ENCODE measurements around the gene FAAH. TPM values are rescaled to one million over a fixed set of nuclear protein-coding genes. Genes with fewer than 3 reads are reported as not detected.

The FAAH gene
- total and polyA plus RNA-seq, 2 of the 13 experiments (the other 11 are each of a cell fraction or from before 2014, with no cell fraction given) = 5.4 to 11.0 TPM

DNA sequence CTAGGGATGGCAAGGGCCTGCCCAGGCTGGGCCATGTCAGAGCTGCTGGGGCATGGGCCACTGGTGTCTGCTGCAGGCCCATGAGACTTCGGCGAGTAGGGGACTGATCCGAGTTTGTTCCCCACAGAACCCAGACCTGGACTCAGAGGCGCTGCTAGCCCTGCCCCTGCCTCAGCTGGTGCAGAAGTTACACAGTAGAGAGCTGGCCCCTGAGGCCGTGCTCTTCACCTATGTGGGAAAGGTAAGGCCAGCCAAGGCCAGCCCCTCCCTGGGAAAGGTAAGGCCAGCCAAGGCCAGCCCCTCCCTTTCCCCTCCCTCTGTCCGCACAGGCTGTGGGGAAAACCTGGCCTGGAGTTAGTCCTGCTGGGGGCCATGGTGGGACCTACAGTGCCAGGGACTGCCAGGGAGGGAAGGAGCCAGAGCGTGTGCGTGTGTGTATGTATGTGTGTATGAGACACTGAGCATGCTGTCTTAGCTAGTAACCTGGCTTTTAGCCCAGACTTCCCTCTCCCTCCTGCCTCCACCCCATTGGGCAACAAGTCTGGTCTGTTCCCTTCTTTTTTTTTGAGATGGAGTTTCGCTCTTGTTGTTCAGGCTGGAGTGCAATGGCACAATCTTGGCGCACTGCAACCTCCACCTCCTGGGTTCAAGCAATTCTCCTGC lies 8.0 kb downstream of the FAAH start (continued):
- TF ChIP-seq, protein P1, sequence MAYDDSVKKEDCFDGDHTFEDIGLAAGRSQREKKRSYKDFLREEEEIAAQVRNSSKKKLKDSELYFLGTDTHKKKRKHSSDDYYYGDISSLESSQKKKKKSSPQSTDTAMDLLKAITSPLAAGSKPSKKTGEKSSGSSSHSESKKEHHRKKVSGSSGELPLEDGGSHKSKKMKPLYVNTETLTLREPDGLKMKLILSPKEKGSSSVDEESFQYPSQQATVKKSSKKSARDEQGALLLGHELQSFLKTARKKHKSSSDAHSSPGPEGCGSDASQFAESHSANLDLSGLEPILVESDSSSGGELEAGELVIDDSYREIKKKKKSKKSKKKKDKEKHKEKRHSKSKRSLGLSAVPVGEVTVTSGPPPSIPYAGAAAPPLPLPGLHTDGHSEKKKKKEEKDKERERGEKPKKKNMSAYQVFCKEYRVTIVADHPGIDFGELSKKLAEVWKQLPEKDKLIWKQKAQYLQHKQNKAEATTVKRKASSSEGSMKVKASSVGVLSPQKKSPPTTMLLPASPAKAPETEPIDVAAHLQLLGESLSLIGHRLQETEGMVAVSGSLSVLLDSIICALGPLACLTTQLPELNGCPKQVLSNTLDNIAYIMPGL (CRISPR knock-in tag; IDR thresholded peaks at IDR 0.05; ENCODE audit: borderline replicate concordance in 1 of 2, low read depth in 1 of 2) = peak in 1 of 2 experiments; percentile 56; a peak in 1 of 4 replicates
- TF ChIP-seq MTF2 (CRISPR knock-in tag; IDR thresholded peaks at IDR 0.05; ENCODE audit: borderline replicate concordance) (peak; percentile 79; the same call in 1 of the 2 replicates), GATAD2A (CRISPR knock-in tag; IDR thresholded peaks at IDR 0.05) (peak; percentile 60; the same call in 1 of the 2 replicates), EZH2 (conservative IDR thresholded peaks at IDR 0.05; ENCODE audit: low read depth, low read length) (no peak), ZNF350 (CRISPR knock-in tag; IDR thresholded peaks at IDR 0.05; ENCODE audit: borderline replicate concordance, low read depth) (peak; percentile 39; the same call in 1 of the 2 replicates), GABPB1 (CRISPR knock-in tag; IDR thresholded peaks at IDR 0.05) (peak; percentile 70), RELA (CRISPR knock-in tag; IDR thresholded peaks at IDR 0.05) (peak; percentile 68; the same call in 1 of the 2 replicates), SP5 (CRISPR knock-in tag; IDR thresholded peaks at IDR 0.05; ENCODE audit: borderline replicate concordance, low read depth) (peak; percentile 86), SNAI1 (CRISPR knock-in tag; IDR thresholded peaks at IDR 0.05; ENCODE audit: borderline replicate concordance) (no peak), PPARG (CRISPR knock-in tag; conservative IDR thresholded peaks at IDR 0.05) (peak; percentile 64), PHF5A (CRISPR knock-in tag; IDR thresholded peaks at IDR 0.05; ENCODE audit: low read depth, unreplicated experiment) (no peak)
- TF ChIP-seq, protein P2, sequence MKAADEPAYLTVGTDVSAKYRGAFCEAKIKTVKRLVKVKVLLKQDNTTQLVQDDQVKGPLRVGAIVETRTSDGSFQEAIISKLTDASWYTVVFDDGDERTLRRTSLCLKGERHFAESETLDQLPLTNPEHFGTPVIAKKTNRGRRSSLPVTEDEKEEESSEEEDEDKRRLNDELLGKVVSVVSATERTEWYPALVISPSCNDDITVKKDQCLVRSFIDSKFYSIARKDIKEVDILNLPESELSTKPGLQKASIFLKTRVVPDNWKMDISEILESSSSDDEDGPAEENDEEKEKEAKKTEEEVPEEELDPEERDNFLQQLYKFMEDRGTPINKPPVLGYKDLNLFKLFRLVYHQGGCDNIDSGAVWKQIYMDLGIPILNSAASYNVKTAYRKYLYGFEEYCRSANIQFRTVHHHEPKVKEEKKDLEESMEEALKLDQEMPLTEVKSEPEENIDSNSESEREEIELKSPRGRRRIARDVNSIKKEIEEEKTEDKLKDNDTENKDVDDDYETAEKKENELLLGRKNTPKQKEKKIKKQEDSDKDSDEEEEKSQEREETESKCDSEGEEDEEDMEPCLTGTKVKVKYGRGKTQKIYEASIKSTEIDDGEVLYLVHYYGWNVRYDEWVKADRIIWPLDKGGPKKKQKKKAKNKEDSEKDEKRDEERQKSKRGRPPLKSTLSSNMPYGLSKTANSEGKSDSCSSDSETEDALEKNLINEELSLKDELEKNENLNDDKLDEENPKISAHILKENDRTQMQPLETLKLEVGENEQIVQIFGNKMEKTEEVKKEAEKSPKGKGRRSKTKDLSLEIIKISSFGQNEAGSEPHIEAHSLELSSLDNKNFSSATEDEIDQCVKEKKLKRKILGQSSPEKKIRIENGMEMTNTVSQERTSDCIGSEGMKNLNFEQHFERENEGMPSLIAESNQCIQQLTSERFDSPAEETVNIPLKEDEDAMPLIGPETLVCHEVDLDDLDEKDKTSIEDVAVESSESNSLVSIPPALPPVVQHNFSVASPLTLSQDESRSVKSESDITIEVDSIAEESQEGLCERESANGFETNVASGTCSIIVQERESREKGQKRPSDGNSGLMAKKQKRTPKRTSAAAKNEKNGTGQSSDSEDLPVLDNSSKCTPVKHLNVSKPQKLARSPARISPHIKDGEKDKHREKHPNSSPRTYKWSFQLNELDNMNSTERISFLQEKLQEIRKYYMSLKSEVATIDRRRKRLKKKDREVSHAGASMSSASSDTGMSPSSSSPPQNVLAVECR (CRISPR knock-in tag; IDR thresholded peaks at IDR 0.05; ENCODE audit: borderline replicate concordance) = peak; percentile 67; the same call in 1 of the 2 replicates
- TF ChIP-seq, protein P3, sequence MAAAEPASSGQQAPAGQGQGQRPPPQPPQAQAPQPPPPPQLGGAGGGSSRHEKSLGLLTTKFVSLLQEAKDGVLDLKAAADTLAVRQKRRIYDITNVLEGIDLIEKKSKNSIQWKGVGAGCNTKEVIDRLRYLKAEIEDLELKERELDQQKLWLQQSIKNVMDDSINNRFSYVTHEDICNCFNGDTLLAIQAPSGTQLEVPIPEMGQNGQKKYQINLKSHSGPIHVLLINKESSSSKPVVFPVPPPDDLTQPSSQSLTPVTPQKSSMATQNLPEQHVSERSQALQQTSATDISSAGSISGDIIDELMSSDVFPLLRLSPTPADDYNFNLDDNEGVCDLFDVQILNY (CRISPR knock-in tag; conservative IDR thresholded peaks at IDR 0.05) = no peak
- TF ChIP-seq, protein P4, sequence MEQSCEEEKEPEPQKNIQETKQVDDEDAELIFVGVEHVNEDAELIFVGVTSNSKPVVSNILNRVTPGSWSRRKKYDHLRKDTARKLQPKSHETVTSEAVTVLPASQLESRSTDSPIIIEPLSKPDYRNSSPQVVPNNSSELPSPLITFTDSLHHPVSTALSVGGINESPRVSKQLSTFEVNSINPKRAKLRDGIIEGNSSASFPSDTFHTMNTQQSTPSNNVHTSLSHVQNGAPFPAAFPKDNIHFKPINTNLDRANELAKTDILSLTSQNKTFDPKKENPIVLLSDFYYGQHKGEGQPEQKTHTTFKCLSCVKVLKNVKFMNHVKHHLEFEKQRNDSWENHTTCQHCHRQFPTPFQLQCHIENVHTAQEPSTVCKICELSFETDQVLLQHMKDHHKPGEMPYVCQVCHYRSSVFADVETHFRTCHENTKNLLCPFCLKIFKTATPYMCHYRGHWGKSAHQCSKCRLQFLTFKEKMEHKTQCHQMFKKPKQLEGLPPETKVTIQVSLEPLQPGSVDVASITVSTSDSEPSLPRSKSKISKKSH (CRISPR knock-in tag; IDR thresholded peaks at IDR 0.05; ENCODE audit: borderline replicate concordance) = peak; percentile 78; the same call in 1 of the 2 replicates
- TF ChIP-seq, protein P5, sequence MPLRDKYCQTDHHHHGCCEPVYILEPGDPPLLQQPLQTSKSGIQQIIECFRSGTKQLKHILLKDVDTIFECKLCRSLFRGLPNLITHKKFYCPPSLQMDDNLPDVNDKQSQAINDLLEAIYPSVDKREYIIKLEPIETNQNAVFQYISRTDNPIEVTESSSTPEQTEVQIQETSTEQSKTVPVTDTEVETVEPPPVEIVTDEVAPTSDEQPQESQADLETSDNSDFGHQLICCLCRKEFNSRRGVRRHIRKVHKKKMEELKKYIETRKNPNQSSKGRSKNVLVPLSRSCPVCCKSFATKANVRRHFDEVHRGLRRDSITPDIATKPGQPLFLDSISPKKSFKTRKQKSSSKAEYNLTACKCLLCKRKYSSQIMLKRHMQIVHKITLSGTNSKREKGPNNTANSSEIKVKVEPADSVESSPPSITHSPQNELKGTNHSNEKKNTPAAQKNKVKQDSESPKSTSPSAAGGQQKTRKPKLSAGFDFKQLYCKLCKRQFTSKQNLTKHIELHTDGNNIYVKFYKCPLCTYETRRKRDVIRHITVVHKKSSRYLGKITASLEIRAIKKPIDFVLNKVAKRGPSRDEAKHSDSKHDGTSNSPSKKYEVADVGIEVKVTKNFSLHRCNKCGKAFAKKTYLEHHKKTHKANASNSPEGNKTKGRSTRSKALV (CRISPR knock-in tag; IDR thresholded peaks at IDR 0.05) = no peak
- TF ChIP-seq, protein P6, sequence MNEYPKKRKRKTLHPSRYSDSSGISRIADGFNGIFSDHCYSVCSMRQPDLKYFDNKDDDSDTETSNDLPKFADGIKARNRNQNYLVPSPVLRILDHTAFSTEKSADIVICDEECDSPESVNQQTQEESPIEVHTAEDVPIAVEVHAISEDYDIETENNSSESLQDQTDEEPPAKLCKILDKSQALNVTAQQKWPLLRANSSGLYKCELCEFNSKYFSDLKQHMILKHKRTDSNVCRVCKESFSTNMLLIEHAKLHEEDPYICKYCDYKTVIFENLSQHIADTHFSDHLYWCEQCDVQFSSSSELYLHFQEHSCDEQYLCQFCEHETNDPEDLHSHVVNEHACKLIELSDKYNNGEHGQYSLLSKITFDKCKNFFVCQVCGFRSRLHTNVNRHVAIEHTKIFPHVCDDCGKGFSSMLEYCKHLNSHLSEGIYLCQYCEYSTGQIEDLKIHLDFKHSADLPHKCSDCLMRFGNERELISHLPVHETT (CRISPR knock-in tag; conservative IDR thresholded peaks at IDR 0.05) = no peak
